Peyer's patch (tissue), 4 donors: ENCODE results near the gene FARSA.
"Not testable (repeated sequence)": the region's sequence is repeated elsewhere in the genome, so short reads cannot be mapped to it uniquely, and the experiment has no call there.

Source experiments
- CTCF ChIP-seq, 6 experiments: fragments of 450-650 bp in 4 of 6; fragments of 200-600 bp in 2 of 6; sonication (generic) in 1 of 6; IDR thresholded peaks; one replicate each; pipeline ENCODE4 v1.5.1; 2017 to 2019; ENCODE audit warnings: antibody characterized with exemption in 6 of 6, mild to moderate bottlenecking in 3 of 6, moderate library complexity in 1 of 6
- POLR2A ChIP-seq, 2 donors: fragments of 450-650 bp; IDR thresholded peaks; one replicate each; pipeline ENCODE4 v1.5.1; 2017; ENCODE audit warnings: antibody characterized with exemption in 2 of 2, mild to moderate bottlenecking in 2 of 2, moderate library complexity in 2 of 2

- not testable (repeated sequence) for TF ChIP-seq CTCF, POLR2A (IDR thresholded peaks at IDR 0.05)
These were observed 24.0 kb upstream of the FARSA start for GRCh38 chr19:12957389-12957952.
